H1 (cell line): Measurements from ENCODE around the gene SLC18A3. TPM values are rescaled to one million over a fixed set of nuclear protein-coding genes. Genes with fewer than 3 reads are reported as not detected.

ENCODE experiments used
- CTCF ChIA-PET: fragments of 300-600 bp; sonication (Branson Sonifier 250); formaldehyde crosslinking; loops from one replicate; lab custom pipeline; 2021; ENCODE audit not compliant: partially characterized antibody; lab: Charles Lee
- POLR2A ChIA-PET: fragments of 300-600 bp; sonication (Branson Sonifier 250); formaldehyde crosslinking; loops from one replicate; lab custom pipeline; 2021; ENCODE audit warnings: inconsistent platforms; ENCODE audit not compliant: partially characterized antibody; lab: Charles Lee
- DNase-seq, 2 experiments: peaks; one replicate each; pipeline versions ENCODE4 v3.0.0 to v3.0.0-alpha.2; 2010 to 2022; ENCODE audit warnings: low spot score in 2 of 2, low read depth in 1 of 2, mixed read lengths in 1 of 2
- FAIRE-seq: peaks from 2 replicates; lab custom pipeline; 2011; peaks lifted over from hg19 to GRCh38; lab: Jason Lieb, UNC
- H2AFZ ChIP-seq: 2 replicates; pipeline ENCODE4 v1.8.1; 2012; ENCODE audit warnings: low read length, inconsistent platforms
- H2AK5ac ChIP-seq: 2 replicates; pipeline ENCODE4 v1.6.1; 2013; ENCODE audit warnings: low read depth, low read length
- H2BK120ac ChIP-seq: replicated peaks from 2 replicates; pipeline ENCODE3; 2013; ENCODE audit warnings: low read depth, low read length, inconsistent platforms
- H2BK12ac ChIP-seq: 2 replicates; pipeline ENCODE4 v1.6.1; 2013; ENCODE audit warnings: low read depth, low read length
- H2BK15ac ChIP-seq: 2 replicates; pipeline ENCODE4 v1.6.1; 2013; ENCODE audit warnings: low read length
- H2BK20ac ChIP-seq: 2 replicates; pipeline ENCODE4 v1.6.1; 2013; ENCODE audit warnings: low read length
- H2BK5ac ChIP-seq: 2 replicates; pipeline ENCODE4 v1.6.1; 2013; ENCODE audit warnings: low read depth, low read length
- H3K14ac ChIP-seq: 2 replicates; pipeline ENCODE4 v1.6.1; 2013; ENCODE audit warnings: inconsistent platforms; ENCODE audit not compliant: insufficient read length
- H3K18ac ChIP-seq: 2 replicates; pipeline ENCODE4 v1.6.1; 2013; ENCODE audit warnings: low read length; ENCODE audit errors: extremely low read depth
- H3K23ac ChIP-seq: 2 replicates; pipeline ENCODE4 v1.6.1; 2013; ENCODE audit warnings: inconsistent platforms; ENCODE audit not compliant: insufficient read length
- H3K23me2 ChIP-seq: 2 replicates; pipeline ENCODE4 v1.6.1; 2013; ENCODE audit warnings: low read depth, low read length
- H3K27ac ChIP-seq: 2 replicates; pipeline ENCODE4 v1.6.1; 2011; ENCODE audit warnings: low read depth, low read length, inconsistent platforms
- H3K27me3 ChIP-seq, 4 experiments: replicated peaks in 1 of 4; 1 replicate in 1 of 4; 2 replicates in 3 of 4; pipeline versions ENCODE4 v1.6.1 to v1.8.1; 2011 to 2013; ENCODE audit warnings: low read length in 3 of 4, mild to moderate bottlenecking in 3 of 4, inconsistent platforms in 2 of 4, mixed read lengths in 2 of 4, moderate library complexity in 1 of 4; ENCODE audit not compliant: control insufficient read depth in 3 of 4, insufficient read depth in 3 of 4; ENCODE audit errors: extremely low read depth in 1 of 4
- H3K36me3 ChIP-seq, 4 experiments: 2 replicates each; pipeline versions ENCODE4 v1.6.1 to v1.8.1; 2011 to 2013; ENCODE audit warnings: mild to moderate bottlenecking in 4 of 4, low read length in 3 of 4, moderate library complexity in 2 of 4, control low read depth in 1 of 4, inconsistent platforms in 1 of 4; ENCODE audit not compliant: insufficient read depth in 4 of 4, control insufficient read depth in 2 of 4
- H3K4ac ChIP-seq: replicated peaks from 2 replicates; pipeline ENCODE3; 2013; ENCODE audit warnings: low read length, low read depth, mixed read lengths, inconsistent platforms; ENCODE audit not compliant: insufficient read length
- H3K4me1 ChIP-seq, 4 experiments: replicated peaks in 1 of 4; 1 replicate in 1 of 4; 2 replicates in 3 of 4; pipeline versions ENCODE4 v1.6.1 to v1.8.1; 2011 to 2013; ENCODE audit warnings: low read length in 3 of 4, inconsistent platforms in 2 of 4, mixed read lengths in 1 of 4; ENCODE audit not compliant: insufficient read depth in 4 of 4, control insufficient read depth in 3 of 4
- H3K4me2 ChIP-seq, 2 experiments: 2 replicates each; pipeline versions ENCODE4 v1.6.1 to v1.8.1; 2011 to 2013; ENCODE audit warnings: low read depth in 2 of 2, low read length in 2 of 2, control low read depth in 1 of 2, inconsistent platforms in 1 of 2, mild to moderate bottlenecking in 1 of 2; ENCODE audit not compliant: insufficient read depth in 1 of 2
- H3K4me3 ChIP-seq, 4 experiments: fragments of 200-600, 300-600 bp in 1 of 4; sonication (generic), shearing (Covaris generic), sonication (Bioruptor Twin) in 1 of 4; 2 replicates each; pipeline versions ENCODE4 v1.5.1 to v1.8.1; 2011 to 2016; ENCODE audit warnings: low read length in 4 of 4, low read depth in 3 of 4, control low read depth in 2 of 4, inconsistent platforms in 2 of 4, mild to moderate bottlenecking in 2 of 4, mixed read lengths in 1 of 4, moderate library complexity in 1 of 4; ENCODE audit not compliant: insufficient read depth in 2 of 4; ENCODE audit errors: extremely low read depth in 1 of 4
- H3K56ac ChIP-seq: replicated peaks from 2 replicates; pipeline ENCODE3; 2013; ENCODE audit warnings: low read depth, mild to moderate bottlenecking, mixed read lengths, low read length, inconsistent platforms; ENCODE audit not compliant: insufficient read length
- H3K79me1 ChIP-seq: 2 replicates; pipeline ENCODE4 v1.6.1; 2013; ENCODE audit warnings: low read depth, low read length, control low read depth
- H3K79me2 ChIP-seq, 2 experiments: 2 replicates each; pipeline versions ENCODE4 v1.6.1 to v1.8.1; 2012 to 2013; ENCODE audit warnings: low read length in 2 of 2, mild to moderate bottlenecking in 2 of 2, inconsistent platforms in 1 of 2; ENCODE audit not compliant: insufficient read depth in 2 of 2, control insufficient read depth in 1 of 2
- H3K9ac ChIP-seq, 4 experiments: replicated peaks in 1 of 4; 1 replicate in 1 of 4; 2 replicates in 3 of 4; pipeline versions ENCODE4 v1.6.1 to v1.8.1; 2011 to 2013; ENCODE audit warnings: low read depth in 3 of 4, low read length in 3 of 4, control low read depth in 2 of 4, mild to moderate bottlenecking in 2 of 4, moderate library complexity in 2 of 4, inconsistent platforms in 1 of 4; ENCODE audit errors: extremely low read depth in 1 of 4
- H3K9me3 ChIP-seq, 2 experiments: 2 replicates each; pipeline versions ENCODE4 v1.6.1 to v1.8.1; 2012 to 2013; ENCODE audit warnings: mild to moderate bottlenecking in 2 of 2, moderate library complexity in 2 of 2, control low read depth in 1 of 2, inconsistent platforms in 1 of 2, low read depth in 1 of 2, low read length in 1 of 2, mixed read lengths in 1 of 2; ENCODE audit not compliant: insufficient read depth in 2 of 2
- H4K20me1 ChIP-seq, 2 experiments: replicated peaks in 1 of 2; 2 replicates each; pipeline versions ENCODE3 to v1.8.1; 2011 to 2013; ENCODE audit warnings: inconsistent platforms in 2 of 2, low read length in 2 of 2, mild to moderate bottlenecking in 1 of 2; ENCODE audit not compliant: insufficient read depth in 2 of 2, control insufficient read depth in 1 of 2
- H4K5ac ChIP-seq: 2 replicates; pipeline ENCODE4 v1.6.1; 2013; ENCODE audit warnings: low read length, low read depth, mixed read lengths, inconsistent platforms; ENCODE audit not compliant: insufficient read length
- H4K8ac ChIP-seq: 2 replicates; pipeline ENCODE4 v1.8.0; 2013; ENCODE audit warnings: mild to moderate bottlenecking, moderate library complexity, low read length, inconsistent platforms; ENCODE audit not compliant: insufficient read depth; ENCODE audit errors: extremely low read depth
- H4K91ac ChIP-seq: replicated peaks from 2 replicates; pipeline ENCODE3; 2013; ENCODE audit warnings: low read length, mixed read lengths, inconsistent platforms; ENCODE audit not compliant: insufficient read length
- CTBP2 ChIP-seq: IDR thresholded peaks from 2 replicates; pipeline ENCODE4 v1.7.0; 2011; ENCODE audit warnings: borderline replicate concordance, mild to moderate bottlenecking, moderate library complexity, mixed read lengths, low read length; ENCODE audit not compliant: insufficient read depth, insufficient read length
- CTCF ChIP-seq, 3 experiments: IDR thresholded peaks; 1 replicate in 2 of 3; 2 replicates in 1 of 3; pipeline versions ENCODE4 v1.5.1 to v1.6.1; 2011; ENCODE audit warnings: low read length in 3 of 3, mild to moderate bottlenecking in 3 of 3, inconsistent platforms in 2 of 3, low read depth in 1 of 3, moderate library complexity in 1 of 3; ENCODE audit not compliant: insufficient read depth in 1 of 3; ENCODE audit errors: control extremely low read depth in 1 of 3
- E2F6 ChIP-seq: IDR thresholded peaks from 2 replicates; pipeline ENCODE4 v1.6.1; 2012; ENCODE audit warnings: inconsistent platforms
- KDM5A ChIP-seq: fragments of 200-600 bp; IDR thresholded peaks from 2 replicates; pipeline ENCODE4 v1.7.1; 2012; ENCODE audit warnings: mild to moderate bottlenecking, low read length, inconsistent platforms, mixed read lengths
- MAFK ChIP-seq: IDR thresholded peaks from 2 replicates; pipeline ENCODE4 v1.6.1; 2012; ENCODE audit warnings: low read depth, mild to moderate bottlenecking, improper control_type of control experiment, low read length
- SP2 ChIP-seq: IDR thresholded peaks from 2 replicates; pipeline ENCODE4 v1.6.1; 2012; ENCODE audit warnings: mild to moderate bottlenecking, low read length, inconsistent platforms
- SUZ12 ChIP-seq: fragments of 200-600 bp; sonication (generic); IDR thresholded peaks from 2 replicates; pipeline ENCODE4 v1.6.1; 2012; ENCODE audit warnings: mild to moderate bottlenecking, inconsistent platforms, low read length, moderate library complexity, mixed read lengths
- TAF1 ChIP-seq: IDR thresholded peaks from 2 replicates; pipeline ENCODE4 v1.6.1; 2011; ENCODE audit warnings: mild to moderate bottlenecking, low read depth, low read length
- TAF7 ChIP-seq: optimal IDR thresholded peaks from 2 replicates; pipeline ENCODE3; 2011; ENCODE audit warnings: low read depth, mild to moderate bottlenecking, inconsistent platforms, low read length, moderate library complexity, borderline replicate concordance
- TCF12 ChIP-seq: IDR thresholded peaks from 2 replicates; pipeline ENCODE4 v1.6.1; 2011; ENCODE audit warnings: low read depth, mild to moderate bottlenecking, low read length
- YY1 ChIP-seq: IDR thresholded peaks from 2 replicates; pipeline ENCODE4 v1.6.1; 2011; ENCODE audit warnings: low read depth, mild to moderate bottlenecking, low read length
- WGBS, 2 experiments: shearing (Covaris generic) in 1 of 2; methylation state at CpG; one replicate each; pipeline versions ENCODE4 v1.1.6 to v1.1.7; 2013 to 2015; ENCODE audit warnings: low lambda C conversion rate in 2 of 2, mixed read lengths in 2 of 2, inconsistent platforms in 1 of 2, low coverage in 1 of 2, missing lambda C conversion rate in 1 of 2; ENCODE audit not compliant: insufficient replicate concordance in 2 of 2, insufficient coverage in 1 of 2, insufficient read length in 1 of 2; ENCODE audit errors: extremely low coverage in 1 of 2, missing lambda C conversion rate in 1 of 2; 5-methylcytosine and 5-hydroxymethylcytosine counted together
- polyA plus RNA-seq, 7 experiments: library from polyadenylated mRNA; depleted of rRNA in 3 of 7; stranded (reverse) in 5 of 7; unstranded in 2 of 7; fragments of >200 nt in 5 of 7; fragments of 200-250 nt in 2 of 7; gene quantifications; 1 replicate in 5 of 7; 2 replicates in 1 of 7; 4 replicates in 1 of 7; pipeline versions ENCODE4 v1.2.1 to v1.2.3, GENCODE V29; 2011 to 2013; ENCODE audit warnings: missing spikeins in 2 of 7, mixed read lengths in 2 of 7
- total RNA-seq: library from RNA; stranded (reverse); fragmentation: NEBNext Ultra II Directional; extraction: Animal tissue kit (Norgen Biotek cat#: 25700); gene quantifications from 2 replicates; pipeline ENCODE4 v1.2.1, GENCODE V29; 2021

SLC18A3 gene
- total and polyA plus RNA-seq, 2 of the 8 experiments (the other 6 are each of a cell fraction or from before 2014, with no cell fraction given), result 0.17 TPM; not detected in 1

- H4K8ac ChIP-seq, result no peak overlapping the region
- no peak overlapping the region for H3K27ac ChIP-seq
- CTCF ChIA-PET, result interaction anchor here (0.7 to 6.3 kb wide), 3 partner anchors 9 to 124 kb away, joined by 3 to 30 read pairs (median 4); no protein-coding TSS in a partner anchor
- no peak overlapping the region for H3K23ac ChIP-seq
- H3K4ac ChIP-seq, result no peak overlapping the region
- H3K9me3 ChIP-seq, result no peaks in the 10 kb centered on the region
- no peak overlapping the region for H3K9ac ChIP-seq
- WGBS, 2 experiments, result 80% methylated on average over 7 of the region's 7 CpGs; no CpG with 5 or more reads in 1 of the 2 experiments
- DNase-seq, result no peak
- no peak overlapping the region for H3K18ac ChIP-seq
- H3K4me1 ChIP-seq, result no peaks in the 10 kb centered on the region; a peak in 1 of 7 replicates
- H4K20me1 ChIP-seq, result peaks cover 0 to 4% of the 10 kb centered on the region in 2 experiments
- H2AK5ac ChIP-seq, result no peak overlapping the region
- no peak for FAIRE-seq
- H3K27me3 ChIP-seq, result peaks cover 3 to 19% (median 16%) of the 10 kb centered on the region in 4 experiments
- POLR2A ChIA-PET, result no interaction called here
- no peaks in the 10 kb centered on the region for H3K79me2 ChIP-seq
- H2AFZ ChIP-seq, result no peak overlapping the region
- no peak overlapping the region for H4K91ac ChIP-seq
- no peak overlapping the region for H4K5ac ChIP-seq
- H3K4me2 ChIP-seq, result no peak overlapping the region
- no peak overlapping the region for H2BK12ac ChIP-seq
- H2BK5ac ChIP-seq, result no peak overlapping the region
- H3K79me1 ChIP-seq, result no peaks in the 10 kb centered on the region
- H3K23me2 ChIP-seq, result no peaks in the 10 kb centered on the region
- H3K36me3 ChIP-seq, result no peaks in the 10 kb centered on the region
- H3K4me3 ChIP-seq, result no peak overlapping the region
- no peak overlapping the region for H3K56ac ChIP-seq
- no peak overlapping the region for H2BK120ac ChIP-seq
- H3K14ac ChIP-seq, result no peak overlapping the region
- no peak overlapping the region for H2BK20ac ChIP-seq
- no peak overlapping the region for H2BK15ac ChIP-seq
- TF ChIP-seq TAF1, result no peak
- TF ChIP-seq CTBP2, result no peak
- TF ChIP-seq E2F6, result no peak
- no peak for TF ChIP-seq KDM5A
- TF ChIP-seq TCF12, result no peak
- TF ChIP-seq CTCF (IDR thresholded peaks at IDR 0.05; ENCODE audit: control extremely low read depth in 1 of 3, insufficient read depth in 1 of 3, low read depth in 1 of 3, low read length in 3 of 3), result no peak
- no peak for TF ChIP-seq YY1
- TF ChIP-seq SP2, result no peak
- no peak for TF ChIP-seq SUZ12
- no peak for TF ChIP-seq TAF7
- TF ChIP-seq MAFK, result no peak
Measured at GRCh38 chr10:49601857-49602256, 8.3 kb upstream of the SLC18A3 start.
